ENCODE results near the gene TCEA2. TPM values are rescaled to one million over a fixed set of nuclear protein-coding genes. Genes with fewer than 3 reads are reported as not detected.
A peak's percentile ranks its signal among the peaks of the same experiment; 100 is the strongest.

The TCEA2 gene
- total and polyA plus RNA-seq, 2 donors from 2014 or later, result 53.8 to 90.9 TPM

- Histone ChIP-seq H3K27me3 (ENCODE audit: control insufficient read depth, insufficient read depth, low read length) (no peaks in the 10 kb centered on the region), H3K9ac (ENCODE audit: low read length in 3 of 3) (no peak overlapping the region), H3K4me3 (ENCODE audit: low read length in 3 of 3) (no peak overlapping the region), H3K9me3 (ENCODE audit: control insufficient read depth in 2 of 3, insufficient read depth in 1 of 3, low read length in 3 of 3) (no peaks in the 10 kb centered on the region), H3K36me3 (ENCODE audit: control insufficient read depth in 2 of 3, insufficient read depth in 3 of 3, low read length in 3 of 3) (no peaks in the 10 kb centered on the region), H3K27ac (ENCODE audit: low read depth in 2 of 2, low read length in 2 of 2) (no peak overlapping the region), H3K4me1 (ENCODE audit: control insufficient read depth in 2 of 3, insufficient read depth in 2 of 3, low read depth in 1 of 3, low read length in 3 of 3) (no peaks in the 10 kb centered on the region)
- intact Hi-C loops (cut with DNase I), result no loop called here
- DNase-seq, result peak in 1 of 5 donors; percentile 56
- no peak for FAIRE-seq
- TF ChIP-seq, protein P1, sequence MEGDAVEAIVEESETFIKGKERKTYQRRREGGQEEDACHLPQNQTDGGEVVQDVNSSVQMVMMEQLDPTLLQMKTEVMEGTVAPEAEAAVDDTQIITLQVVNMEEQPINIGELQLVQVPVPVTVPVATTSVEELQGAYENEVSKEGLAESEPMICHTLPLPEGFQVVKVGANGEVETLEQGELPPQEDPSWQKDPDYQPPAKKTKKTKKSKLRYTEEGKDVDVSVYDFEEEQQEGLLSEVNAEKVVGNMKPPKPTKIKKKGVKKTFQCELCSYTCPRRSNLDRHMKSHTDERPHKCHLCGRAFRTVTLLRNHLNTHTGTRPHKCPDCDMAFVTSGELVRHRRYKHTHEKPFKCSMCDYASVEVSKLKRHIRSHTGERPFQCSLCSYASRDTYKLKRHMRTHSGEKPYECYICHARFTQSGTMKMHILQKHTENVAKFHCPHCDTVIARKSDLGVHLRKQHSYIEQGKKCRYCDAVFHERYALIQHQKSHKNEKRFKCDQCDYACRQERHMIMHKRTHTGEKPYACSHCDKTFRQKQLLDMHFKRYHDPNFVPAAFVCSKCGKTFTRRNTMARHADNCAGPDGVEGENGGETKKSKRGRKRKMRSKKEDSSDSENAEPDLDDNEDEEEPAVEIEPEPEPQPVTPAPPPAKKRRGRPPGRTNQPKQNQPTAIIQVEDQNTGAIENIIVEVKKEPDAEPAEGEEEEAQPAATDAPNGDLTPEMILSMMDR (IDR thresholded peaks at IDR 0.05; ENCODE audit: borderline replicate concordance, extremely low read depth, insufficient read depth), result no peak
These were observed 47.5 kb downstream of the TCEA2 start for GRCh38 chr20:64110411-64111068.

- no peaks in the 10 kb centered on the region for H3K9me3 ChIP-seq (ENCODE audit: control insufficient read depth in 2 of 3, insufficient read depth in 1 of 3, low read length in 3 of 3)
- FAIRE-seq (no peak), DNase-seq (peak in 2 of 5 donors; percentile 29 to 63)
- H3K36me3 ChIP-seq (ENCODE audit: control insufficient read depth in 2 of 3, insufficient read depth in 3 of 3, low read length in 3 of 3), result no peaks in the 10 kb centered on the region
- intact Hi-C loops (cut with DNase I), result no loop called here
- H3K9ac ChIP-seq (ENCODE audit: low read length in 3 of 3), result no peak overlapping the region
- TF ChIP-seq, protein P1 (IDR thresholded peaks at IDR 0.05; ENCODE audit: borderline replicate concordance, extremely low read depth, insufficient read depth), result no peak
- no peaks in the 10 kb centered on the region for H3K27me3 ChIP-seq (ENCODE audit: control insufficient read depth, insufficient read depth, low read length)
- H3K27ac ChIP-seq (ENCODE audit: low read depth in 2 of 2, low read length in 2 of 2), result no peak overlapping the region
- no peaks in the 10 kb centered on the region for H3K4me1 ChIP-seq (ENCODE audit: control insufficient read depth in 2 of 3, insufficient read depth in 2 of 3, low read depth in 1 of 3, low read length in 3 of 3)
- no peak overlapping the region for H3K4me3 ChIP-seq (ENCODE audit: low read length in 3 of 3)
These were observed 49.0 kb downstream of the TCEA2 start for GRCh38 chr20:64111841-64112641.

- Histone ChIP-seq H3K4me3 (ENCODE audit: low read length in 3 of 3) (no peak overlapping the region), H3K36me3 (ENCODE audit: control insufficient read depth in 2 of 3, insufficient read depth in 3 of 3, low read length in 3 of 3) (no peaks in the 10 kb centered on the region), H3K27ac (ENCODE audit: low read depth in 2 of 2, low read length in 2 of 2) (no peak overlapping the region), H3K4me1 (ENCODE audit: control insufficient read depth in 2 of 3, insufficient read depth in 2 of 3, low read depth in 1 of 3, low read length in 3 of 3) (no peaks in the 10 kb centered on the region), H3K9ac (ENCODE audit: low read length in 3 of 3) (no peak overlapping the region), H3K27me3 (ENCODE audit: control insufficient read depth, insufficient read depth, low read length) (no peaks in the 10 kb centered on the region), H3K9me3 (ENCODE audit: control insufficient read depth in 2 of 3, insufficient read depth in 1 of 3, low read length in 3 of 3) (no peaks in the 10 kb centered on the region)
- peak in 1 of 5 donors; percentile 66 for DNase-seq
- FAIRE-seq, result no peak
- intact Hi-C loops (cut with DNase I), result no loop called here
- TF ChIP-seq, protein P1 (IDR thresholded peaks at IDR 0.05; ENCODE audit: borderline replicate concordance, extremely low read depth, insufficient read depth), result no peak
These were observed 49.9 kb downstream of the TCEA2 start for GRCh38 chr20:64112691-64113443.

Measured in kidney (tissue), 14 donors.